Stomach (tissue), 9 donors: ENCODE measurements around the gene MTRFR. TPM values are rescaled to one million over a fixed set of nuclear protein-coding genes. Genes with fewer than 3 reads are reported as not detected.
A peak's percentile ranks its signal among the peaks of the same experiment; 100 is the strongest.
"Not testable (repeated sequence)": the region's sequence is repeated elsewhere in the genome, so short reads cannot be mapped to it uniquely, and the experiment has no call there.

Experiments used
- DNase-seq, 2 donors: peaks; one replicate each; pipeline versions ENCODE4 v3.0.0 to v3.0.0-alpha.2; 2013 to 2019
- H3K27ac ChIP-seq, 5 donors: fragments of 200-600 bp in 4 of 5; sonication (generic) in 4 of 5; one replicate each; pipeline ENCODE4 v1.5.1; 2013 to 2019; ENCODE audit warnings: mild to moderate bottlenecking in 1 of 5, moderate library complexity in 1 of 5
- H3K27me3 ChIP-seq, 3 donors: fragments of 200-600 bp; sonication (generic); one replicate each; pipeline ENCODE4 v1.5.1; 2017 to 2019; ENCODE audit warnings: mixed run types in 1 of 3
- H3K36me3 ChIP-seq, 4 donors: fragments of 200-600 bp; sonication (generic); 1 replicate in 3 of 4; 2 replicates in 1 of 4; pipeline ENCODE4 v1.5.1; 2016 to 2019
- H3K4me1 ChIP-seq, 4 donors: fragments of 200-600 bp; sonication (generic); one replicate each; pipeline ENCODE4 v1.5.1; 2016 to 2019
- H3K4me3 ChIP-seq, 4 donors: fragments of 200-600 bp; sonication (generic) in 3 of 4; one replicate each; pipeline ENCODE4 v1.5.1; 2016 to 2019; ENCODE audit warnings: mild to moderate bottlenecking in 1 of 4
- H3K9me3 ChIP-seq, 4 donors: fragments of 200-600 bp; sonication (generic); one replicate each; pipeline ENCODE4 v1.5.1; 2016 to 2019
- EP300 ChIP-seq: sonication (generic); formaldehyde crosslinking; IDR thresholded peaks from one replicate; pipeline ENCODE4 v1.6.1; 2017; ENCODE audit warnings: antibody characterized with exemption
- POLR2A ChIP-seq, 4 donors: fragments of 450-650 bp; IDR thresholded peaks; one replicate each; pipeline ENCODE4 v1.6.1; 2016; ENCODE audit warnings: antibody characterized with exemption in 4 of 4, control low read depth in 2 of 4, mild to moderate bottlenecking in 1 of 4, moderate library complexity in 1 of 4
- POLR2AphosphoS5 ChIP-seq, 3 donors: sonication (generic); formaldehyde crosslinking; IDR thresholded peaks; one replicate each; pipeline ENCODE4 v1.6.1; 2016; ENCODE audit warnings: antibody characterized with exemption in 3 of 3
- WGBS, 5 donors: extraction: QIAGEN DNeasy Blood & Tissue Kit in 3 of 5; methylation state at CpG; one replicate each; pipeline versions ENCODE4 v1.1.5 to v1.1.7; 2013 to 2018; 5-methylcytosine and 5-hydroxymethylcytosine counted together
- intact Hi-C: fragments of 100-400 bp; cut with DNase I; formaldehyde crosslinking; loops from one replicate; pipeline ENCODE4 v1.15.1; 2023; ENCODE audit warnings: low total_unique reads
- polyA plus RNA-seq, 3 donors: library from polyadenylated mRNA; stranded (reverse); fragments of 200-250 nt; gene quantifications; one replicate each; pipeline ENCODE4 v1.2.3, GENCODE V29; 2013
- total RNA-seq, 5 donors: library from RNA; depleted of rRNA; stranded (reverse); fragments of >200 nt; gene quantifications; one replicate each; pipeline versions ENCODE4 v1.1.0 to v1.2.3, GENCODE V29; 2014 to 2016
- TF ChIP-seq, protein P1 (sequence below), 7 experiments: fragments of 450-650 bp in 4 of 7; fragments of 200-600 bp in 3 of 7; sonication (generic) in 3 of 7; IDR thresholded peaks; one replicate each; pipeline ENCODE4 v1.5.1; 2016 to 2019; ENCODE audit warnings: antibody characterized with exemption in 7 of 7, control low read depth in 2 of 7, mild to moderate bottlenecking in 1 of 7
- donor health status: healthy with polysubstance abuse.
- donor health status: Bipolar disorder and iron deficiency.
- donor health status: healthy.

The MTRFR gene
- total and polyA plus RNA-seq, 8 donors = 3.1 to 20.0 (median 9.7) TPM; not detected in 1

DNA sequence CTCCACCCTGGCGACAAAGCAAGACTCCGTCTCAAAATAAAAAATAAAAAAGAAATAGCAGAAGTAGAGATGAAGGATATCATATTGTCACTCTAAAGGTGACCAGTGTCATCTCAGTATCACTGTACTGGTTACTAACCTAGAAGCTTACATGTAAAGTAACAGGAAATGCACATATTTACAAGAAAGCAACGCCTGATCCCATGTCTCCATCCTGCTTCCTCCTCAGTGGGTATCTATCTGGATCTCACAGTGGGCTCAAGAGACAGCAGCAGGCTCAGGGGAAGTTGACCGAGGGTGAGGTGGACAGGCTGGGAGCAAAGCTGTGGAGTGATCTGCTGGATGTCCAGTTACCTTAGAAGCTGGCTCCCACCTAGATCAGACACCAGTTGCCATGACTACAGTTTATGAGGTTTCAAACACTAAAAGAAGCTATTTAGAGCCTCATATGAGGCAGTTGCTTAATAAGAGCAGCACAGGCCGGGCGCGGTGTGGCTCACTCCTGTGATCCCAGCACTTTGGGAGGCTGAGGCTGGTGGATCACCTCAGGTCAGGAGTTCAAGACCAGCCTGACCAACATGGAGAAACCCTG lies 10.5 kb downstream of the MTRFR start:
- no peak for TF ChIP-seq POLR2A (IDR thresholded peaks at IDR 0.05)
- no peak for TF ChIP-seq POLR2AphosphoS5 (IDR thresholded peaks at IDR 0.05)
- TF ChIP-seq, protein P1, sequence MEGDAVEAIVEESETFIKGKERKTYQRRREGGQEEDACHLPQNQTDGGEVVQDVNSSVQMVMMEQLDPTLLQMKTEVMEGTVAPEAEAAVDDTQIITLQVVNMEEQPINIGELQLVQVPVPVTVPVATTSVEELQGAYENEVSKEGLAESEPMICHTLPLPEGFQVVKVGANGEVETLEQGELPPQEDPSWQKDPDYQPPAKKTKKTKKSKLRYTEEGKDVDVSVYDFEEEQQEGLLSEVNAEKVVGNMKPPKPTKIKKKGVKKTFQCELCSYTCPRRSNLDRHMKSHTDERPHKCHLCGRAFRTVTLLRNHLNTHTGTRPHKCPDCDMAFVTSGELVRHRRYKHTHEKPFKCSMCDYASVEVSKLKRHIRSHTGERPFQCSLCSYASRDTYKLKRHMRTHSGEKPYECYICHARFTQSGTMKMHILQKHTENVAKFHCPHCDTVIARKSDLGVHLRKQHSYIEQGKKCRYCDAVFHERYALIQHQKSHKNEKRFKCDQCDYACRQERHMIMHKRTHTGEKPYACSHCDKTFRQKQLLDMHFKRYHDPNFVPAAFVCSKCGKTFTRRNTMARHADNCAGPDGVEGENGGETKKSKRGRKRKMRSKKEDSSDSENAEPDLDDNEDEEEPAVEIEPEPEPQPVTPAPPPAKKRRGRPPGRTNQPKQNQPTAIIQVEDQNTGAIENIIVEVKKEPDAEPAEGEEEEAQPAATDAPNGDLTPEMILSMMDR (IDR thresholded peaks at IDR 0.05) = no peak
- no peak for TF ChIP-seq EP300
- Histone ChIP-seq H3K36me3 (peaks cover 0 to 28% (median 11%) of the 10 kb centered on the region in 4 donors), H3K27me3 (no peaks in the 10 kb centered on the region), H3K4me1 (peaks cover 0 to 36% (median 11%) of the 10 kb centered on the region in 4 donors), H3K27ac (no peak overlapping the region), H3K4me3 (no peak overlapping the region), H3K9me3 (no peaks in the 10 kb centered on the region)
- 75 to 86% (median 76%) methylated on average over 7 of the region's 7 CpGs for WGBS, 5 donors
- DNase-seq = no peak
- intact Hi-C loops = no loop called here

DNA sequence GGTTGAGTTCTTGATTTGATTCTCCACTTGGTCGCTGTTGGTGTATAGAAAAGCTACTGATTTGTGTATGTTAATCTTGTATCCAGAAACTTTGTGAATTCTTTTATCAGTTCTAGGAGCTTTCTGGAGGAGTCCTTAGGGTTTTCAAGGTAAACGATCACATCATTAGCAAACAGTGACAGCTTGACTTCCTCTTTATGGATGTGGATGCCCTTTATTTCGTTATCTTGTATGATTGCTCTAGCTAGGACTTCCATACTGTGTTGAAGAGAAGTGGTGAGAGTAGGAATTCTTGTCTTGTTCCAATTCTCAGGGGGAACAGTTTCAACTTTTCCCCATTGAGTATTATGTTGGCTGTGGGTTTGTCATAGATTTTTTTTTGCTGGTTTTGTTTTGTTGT lies 12.4 kb downstream of the MTRFR start:
- intact Hi-C loops = no loop called here

DNA sequence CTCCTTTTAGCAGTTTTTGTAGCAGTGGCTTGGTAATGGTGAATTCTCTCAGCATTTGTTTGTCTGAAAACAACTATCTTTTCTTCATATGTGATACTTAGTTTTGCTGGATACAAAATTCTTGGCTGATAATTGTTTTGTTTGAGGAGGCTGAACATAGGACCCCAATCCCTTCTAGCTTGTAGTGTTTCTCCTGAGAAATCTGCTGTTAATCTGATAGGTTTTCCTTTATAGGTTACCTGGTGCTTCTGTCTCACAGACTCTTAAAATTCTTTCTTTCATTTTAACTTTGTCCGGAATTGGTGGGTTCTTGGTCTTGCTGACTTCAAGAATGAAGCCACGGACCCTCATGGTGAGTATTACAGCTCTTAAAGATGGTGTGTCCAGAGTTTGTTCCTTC lies 14.9 kb downstream of the MTRFR start:
- H3K4me3 ChIP-seq, H3K27ac ChIP-seq, DNase-seq, intact Hi-C loops, H3K27me3 ChIP-seq, H3K9me3 ChIP-seq: not testable (repeated sequence)
- H3K36me3 ChIP-seq = peaks cover 0 to 20% (median 5%) of the 10 kb centered on the region in 4 donors
- H3K4me1 ChIP-seq = peaks cover 22 to 48% (median 29%) of the 10 kb centered on the region in 4 donors
- WGBS, 5 donors = 96 to 100% (median 98%) methylated on average over 2 of the region's 2 CpGs

More for the DNA sequence above, 12.4 kb downstream of the MTRFR start:
- Histone ChIP-seq H3K4me1 (peaks cover 4 to 42% (median 16%) of the 10 kb centered on the region in 4 donors), H3K36me3 (peaks cover 0 to 31% (median 12%) of the 10 kb centered on the region in 4 donors), H3K27ac (no peak overlapping the region), H3K27me3 (no peaks in the 10 kb centered on the region), H3K9me3 (no peaks in the 10 kb centered on the region), H3K4me3 (no peak overlapping the region)
- no peak for DNase-seq
- WGBS, 5 donors = 87 to 91% (median 89%) methylated on average over 3 of the region's 3 CpGs
- no peak for TF ChIP-seq POLR2A (IDR thresholded peaks at IDR 0.05)
- TF ChIP-seq, protein P1 (IDR thresholded peaks at IDR 0.05) = no peak
- TF ChIP-seq POLR2AphosphoS5 (IDR thresholded peaks at IDR 0.05) = no peak
- TF ChIP-seq EP300 = no peak

DNA sequence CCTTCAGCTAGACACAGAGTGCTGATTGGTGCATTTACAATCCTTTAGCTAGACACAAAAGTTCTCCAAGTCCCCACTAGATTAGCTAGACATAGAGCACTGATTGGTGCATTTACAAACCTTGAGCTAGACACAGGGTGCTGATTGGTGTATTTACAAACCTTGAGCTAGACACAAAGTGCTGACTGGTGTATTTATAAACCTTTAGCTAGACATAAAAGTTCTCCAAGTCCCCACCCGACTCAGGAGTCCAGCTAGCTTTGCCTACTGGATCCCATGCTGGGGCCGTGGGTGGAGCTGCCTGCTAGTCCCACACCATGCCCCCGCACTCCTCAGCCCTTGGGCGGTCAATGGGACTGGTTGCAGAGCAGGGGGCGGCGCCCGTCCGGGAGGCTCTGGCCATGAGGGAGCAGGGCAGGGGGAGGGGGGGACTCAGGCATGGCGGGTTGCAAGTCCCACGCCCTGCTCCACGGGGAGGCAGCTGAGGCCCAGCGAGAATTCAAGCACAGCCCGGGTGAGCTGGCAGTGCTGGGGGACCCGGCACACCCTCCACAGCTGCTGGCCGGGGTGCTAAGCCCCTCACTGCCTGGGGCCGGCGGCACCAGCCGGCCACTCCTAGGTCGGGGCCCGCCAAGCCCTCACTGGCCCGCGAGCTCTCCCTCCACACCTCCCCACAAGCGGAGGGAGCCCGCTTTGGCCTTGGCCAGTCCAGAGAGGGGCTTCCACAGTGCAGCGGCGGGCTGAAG lies 15.9 kb downstream of the MTRFR start:
- H3K27ac ChIP-seq = peak overlapping the region in 2 of 5 donors; percentile 2 to 34
- intact Hi-C loops, DNase-seq, H3K4me3 ChIP-seq, H3K27me3 ChIP-seq, H3K9me3 ChIP-seq: not testable (repeated sequence)
- WGBS, 5 donors = 96 to 98% (median 97%) methylated on average over 19 to 26 of the region's 26 CpGs
- H3K36me3 ChIP-seq = peaks cover 5 to 29% (median 12%) of the 10 kb centered on the region in 4 donors
- H3K4me1 ChIP-seq = peaks cover 28 to 59% (median 33%) of the 10 kb centered on the region in 4 donors

DNA sequence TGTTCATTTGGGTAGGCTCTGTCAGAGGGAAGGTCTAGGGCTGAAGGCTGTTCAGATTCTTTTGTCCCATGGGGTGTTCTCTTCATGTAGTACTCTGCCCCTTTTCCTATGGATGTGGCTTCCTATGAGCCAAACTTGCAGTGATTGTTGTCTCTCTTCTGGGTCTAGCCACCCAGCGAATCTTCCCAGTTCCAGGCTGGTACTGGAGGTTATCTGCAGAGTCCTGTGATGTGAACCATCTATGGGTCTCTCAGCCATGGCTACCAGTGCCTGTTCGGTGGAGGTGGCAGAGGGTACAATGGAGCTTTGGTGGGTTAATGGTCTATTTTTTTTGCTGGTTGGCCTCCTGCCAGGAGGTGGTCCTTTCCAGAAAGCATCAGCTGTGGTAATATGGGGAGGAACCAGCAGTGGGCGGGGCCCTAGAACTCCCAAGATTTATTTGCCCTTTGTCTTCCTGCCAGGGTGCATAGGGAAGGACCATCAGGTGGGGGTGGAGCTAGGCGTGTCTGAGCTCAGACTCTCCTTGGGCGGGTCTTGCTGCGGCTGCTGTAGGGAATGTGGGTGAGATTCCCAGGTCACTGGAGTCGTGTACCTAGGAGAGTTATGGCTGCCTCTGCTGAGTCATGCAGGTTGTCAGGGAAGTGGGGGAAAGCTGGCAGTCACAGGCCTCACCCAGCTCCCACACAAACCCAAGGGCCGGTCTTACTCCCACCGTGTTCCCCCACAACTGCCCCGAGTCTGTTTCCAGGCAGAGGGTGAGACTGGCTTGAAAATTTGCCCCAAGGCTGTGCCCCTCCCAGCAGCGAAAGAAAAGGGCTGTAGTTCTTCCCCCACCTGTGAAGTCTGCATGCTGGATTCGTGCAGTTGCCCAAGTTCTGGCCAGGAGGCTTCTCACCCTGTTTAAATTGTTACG lies 17.5 kb downstream of the MTRFR start:
- Histone ChIP-seq H3K27ac (peak overlapping the region; percentile 80 to 91 (median 81)), H3K9me3 (no peaks in the 10 kb centered on the region), H3K27me3 (no peaks in the 10 kb centered on the region), H3K4me3 (no peak overlapping the region), H3K4me1 (peaks cover 30 to 66% (median 42%) of the 10 kb centered on the region in 4 donors), H3K36me3 (peaks cover 21 to 45% (median 28%) of the 10 kb centered on the region in 4 donors)
- intact Hi-C loops = no loop called here
- TF ChIP-seq, protein P1 (IDR thresholded peaks at IDR 0.05) = no peak
- TF ChIP-seq EP300 (no peak), POLR2AphosphoS5 (IDR thresholded peaks at IDR 0.05) (peak in 1 of 3 donors; percentile 69)
- WGBS, 5 donors = 31 to 54% (median 46%) methylated on average over 12 to 13 of the region's 13 CpGs
- DNase-seq = peak; percentile 84 to 94
